Measurements from ENCODE around the gene SFRP5. TPM values are rescaled to one million over a fixed set of nuclear protein-coding genes. Genes with fewer than 3 reads are reported as not detected.

The SFRP5 gene
- total and polyA plus RNA-seq, 2 donors from 2014 or later: 0.22 to 0.31 TPM

- DNase-seq (no peak), FAIRE-seq (no peak)
- H3K4me1 ChIP-seq (ENCODE audit: control insufficient read depth in 2 of 3, insufficient read depth in 2 of 3, low read depth in 1 of 3, low read length in 3 of 3): no peaks in the 10 kb centered on the region
- no peaks in the 10 kb centered on the region for H3K9me3 ChIP-seq (ENCODE audit: control insufficient read depth in 2 of 3, insufficient read depth in 1 of 3, low read length in 3 of 3)
- H3K27ac ChIP-seq (ENCODE audit: low read depth in 2 of 2, low read length in 2 of 2): no peak overlapping the region
- no peak overlapping the region for H3K4me3 ChIP-seq (ENCODE audit: low read length in 3 of 3)
- intact Hi-C loops (cut with DNase I): no loop called here
- no peaks in the 10 kb centered on the region for H3K27me3 ChIP-seq (ENCODE audit: control insufficient read depth, insufficient read depth, low read length)
- no peak for TF ChIP-seq CTCF (IDR thresholded peaks at IDR 0.05; ENCODE audit: borderline replicate concordance, extremely low read depth, insufficient read depth)
- no peak overlapping the region for H3K9ac ChIP-seq (ENCODE audit: low read length in 3 of 3)
- no peaks in the 10 kb centered on the region for H3K36me3 ChIP-seq (ENCODE audit: control insufficient read depth in 2 of 3, insufficient read depth in 3 of 3, low read length in 3 of 3)
These were observed 27.3 kb upstream of the SFRP5 start for GRCh38 chr10:97798958-97799610.

GRCh38 chr10:97796651-97797050, 24.9 kb upstream of the SFRP5 start:
- H3K4me3 ChIP-seq (ENCODE audit: low read length in 3 of 3): no peak overlapping the region
- no peaks in the 10 kb centered on the region for H3K9me3 ChIP-seq (ENCODE audit: control insufficient read depth in 2 of 3, insufficient read depth in 1 of 3, low read length in 3 of 3)
- no peaks in the 10 kb centered on the region for H3K36me3 ChIP-seq (ENCODE audit: control insufficient read depth in 2 of 3, insufficient read depth in 3 of 3, low read length in 3 of 3)
- H3K27me3 ChIP-seq (ENCODE audit: control insufficient read depth, insufficient read depth, low read length): no peaks in the 10 kb centered on the region
- no peak for TF ChIP-seq CTCF (IDR thresholded peaks at IDR 0.05; ENCODE audit: borderline replicate concordance, extremely low read depth, insufficient read depth)
- no peak overlapping the region for H3K27ac ChIP-seq (ENCODE audit: low read depth in 2 of 2, low read length in 2 of 2)
- H3K9ac ChIP-seq (ENCODE audit: low read length in 3 of 3): no peak overlapping the region
- FAIRE-seq (no peak), DNase-seq (no peak)
- no peaks in the 10 kb centered on the region for H3K4me1 ChIP-seq (ENCODE audit: control insufficient read depth in 2 of 3, insufficient read depth in 2 of 3, low read depth in 1 of 3, low read length in 3 of 3)
- intact Hi-C loops (cut with DNase I): no loop called here

- Histone ChIP-seq H3K9ac (ENCODE audit: low read length in 3 of 3) (no peak overlapping the region), H3K4me3 (ENCODE audit: low read length in 3 of 3) (no peak overlapping the region), H3K27me3 (ENCODE audit: control insufficient read depth, insufficient read depth, low read length) (no peaks in the 10 kb centered on the region), H3K27ac (ENCODE audit: low read depth in 2 of 2, low read length in 2 of 2) (no peak overlapping the region), H3K36me3 (ENCODE audit: control insufficient read depth in 2 of 3, insufficient read depth in 3 of 3, low read length in 3 of 3) (no peaks in the 10 kb centered on the region), H3K9me3 (ENCODE audit: control insufficient read depth in 2 of 3, insufficient read depth in 1 of 3, low read length in 3 of 3) (no peaks in the 10 kb centered on the region), H3K4me1 (ENCODE audit: control insufficient read depth in 2 of 3, insufficient read depth in 2 of 3, low read depth in 1 of 3, low read length in 3 of 3) (no peaks in the 10 kb centered on the region)
- no peak for TF ChIP-seq CTCF (IDR thresholded peaks at IDR 0.05; ENCODE audit: borderline replicate concordance, extremely low read depth, insufficient read depth)
- intact Hi-C loops (cut with DNase I): no loop called here
- DNase-seq (peak in 1 of 5 donors; percentile 10), FAIRE-seq (no peak)
These were observed 24.1 kb upstream of the SFRP5 start for GRCh38 chr10:97795886-97796285.
